ENCODE data around the gene YAF2. TPM values are rescaled to one million over a fixed set of nuclear protein-coding genes. Genes with fewer than 3 reads are reported as not detected.

Gene YAF2
- total and polyA plus RNA-seq, 2 of the 13 experiments (the other 11 are each of a cell fraction or from before 2014, with no cell fraction given): 8.4 to 11.7 TPM

DNA sequence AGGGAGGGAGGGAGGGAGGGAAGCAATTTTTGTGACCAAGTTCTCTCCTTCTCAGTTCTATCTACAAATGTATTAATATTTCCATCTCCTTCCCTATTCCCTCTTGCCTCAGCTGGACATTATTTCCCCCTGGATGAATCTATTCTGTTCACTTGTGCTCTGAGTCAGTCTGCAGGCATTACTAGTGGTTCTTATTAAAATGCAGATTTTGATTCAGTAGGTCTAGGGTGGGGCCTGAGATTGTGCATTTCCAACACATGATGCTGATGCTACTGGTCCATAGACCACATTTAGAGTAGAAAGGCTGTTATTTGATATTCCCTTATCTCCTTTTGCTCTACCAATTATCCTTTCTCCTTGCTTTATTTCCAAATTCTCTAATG is 40.1 kb upstream of the YAF2 start:
- no peak overlapping the region for H2AFZ ChIP-seq (ENCODE audit: low read length)
- H3K27ac ChIP-seq (ENCODE audit: extremely low read length, insufficient read depth, low read length): no peak overlapping the region
- POLR2A ChIA-PET: no interaction called here
- DNase-seq (ENCODE audit: low spot score) (no peak), ATAC-seq (no peak), FAIRE-seq (no peak)
- no peaks in the 10 kb centered on the region for H3K36me3 ChIP-seq (replicated peaks in 1 of 2; ENCODE audit: control insufficient read depth in 1 of 2, insufficient read depth in 2 of 2, low read length in 2 of 2)
- no TSS peak for BruUV-seq (replicated peaks)
- no peak overlapping the region for H3K4me2 ChIP-seq (ENCODE audit: low read depth, low read length)
- CTCF ChIA-PET (ENCODE audit: low intra/inter-chr PET ratio, low total read pairs): no interaction called here
- no peaks in the 10 kb centered on the region; a peak in 2 of 5 replicates for H3K27me3 ChIP-seq (ENCODE audit: control insufficient read depth in 1 of 2, insufficient read depth in 2 of 2, low read length in 2 of 2)
- H3K9me3 ChIP-seq (ENCODE audit: low read length): no peaks in the 10 kb centered on the region
- in situ Hi-C loops (cut with HindIII; ENCODE audit: extremely low pct_ligation_motif_present, low pct_unique_long_range_greater_than_20kb): no loop called here
- H3K9ac ChIP-seq (ENCODE audit: insufficient read depth, low read depth, low read length): no peak overlapping the region
- no peaks in the 10 kb centered on the region for H4K20me1 ChIP-seq (ENCODE audit: insufficient read depth, low read length)
- no peak overlapping the region for H3K4me3 ChIP-seq (replicated peaks in 1 of 3; ENCODE audit: insufficient read depth in 1 of 3, low read depth in 2 of 3, low read length in 3 of 3)
- H3K4me1 ChIP-seq (ENCODE audit: insufficient read depth, low read length): peaks cover 16% of the 10 kb centered on the region
- H3K79me2 ChIP-seq (ENCODE audit: insufficient read depth, low read length): no peaks in the 10 kb centered on the region
- intact Hi-C loops (cut with micrococcal nuclease; ENCODE audit: unreplicated experiment): no loop called here
- no peak for TF ChIP-seq ETV5 (CRISPR knock-in tag; IDR thresholded peaks at IDR 0.05; ENCODE audit: borderline replicate concordance)
- no peak for TF ChIP-seq ARID5B (CRISPR knock-in tag; IDR thresholded peaks at IDR 0.05)
- TF ChIP-seq ZNF607 (CRISPR knock-in tag; IDR thresholded peaks at IDR 0.05; ENCODE audit: borderline replicate concordance): no peak
- TF ChIP-seq TAF15 (IDR thresholded peaks at IDR 0.05; ENCODE audit: low read depth, low read length, poor library complexity, severe bottlenecking): no peak
- TF ChIP-seq ZBTB46 (CRISPR knock-in tag; IDR thresholded peaks at IDR 0.05; ENCODE audit: borderline replicate concordance): no peak
- TF ChIP-seq HMGA1 (CRISPR knock-in tag; conservative IDR thresholded peaks at IDR 0.05): no peak
- no peak for TF ChIP-seq FOXA1 (IDR thresholded peaks at IDR 0.05)
- TF ChIP-seq FOXA1 (CRISPR knock-in tag; IDR thresholded peaks at IDR 0.05): no peak
- TF ChIP-seq ZNF563 (CRISPR knock-in tag; IDR thresholded peaks at IDR 0.05): no peak
- TF ChIP-seq ZNF878 (CRISPR knock-in tag; IDR thresholded peaks at IDR 0.05): no peak
- no peak for TF ChIP-seq SSRP1 (CRISPR knock-in tag; IDR thresholded peaks at IDR 0.05)
- TF ChIP-seq MED13 (CRISPR knock-in tag; IDR thresholded peaks at IDR 0.05): no peak
- no peak for TF ChIP-seq ZNF276 (CRISPR knock-in tag; IDR thresholded peaks at IDR 0.05; ENCODE audit: low read depth)

All from HepG2 (cell line).